ENCODE data around the gene MLC1.

DNA sequence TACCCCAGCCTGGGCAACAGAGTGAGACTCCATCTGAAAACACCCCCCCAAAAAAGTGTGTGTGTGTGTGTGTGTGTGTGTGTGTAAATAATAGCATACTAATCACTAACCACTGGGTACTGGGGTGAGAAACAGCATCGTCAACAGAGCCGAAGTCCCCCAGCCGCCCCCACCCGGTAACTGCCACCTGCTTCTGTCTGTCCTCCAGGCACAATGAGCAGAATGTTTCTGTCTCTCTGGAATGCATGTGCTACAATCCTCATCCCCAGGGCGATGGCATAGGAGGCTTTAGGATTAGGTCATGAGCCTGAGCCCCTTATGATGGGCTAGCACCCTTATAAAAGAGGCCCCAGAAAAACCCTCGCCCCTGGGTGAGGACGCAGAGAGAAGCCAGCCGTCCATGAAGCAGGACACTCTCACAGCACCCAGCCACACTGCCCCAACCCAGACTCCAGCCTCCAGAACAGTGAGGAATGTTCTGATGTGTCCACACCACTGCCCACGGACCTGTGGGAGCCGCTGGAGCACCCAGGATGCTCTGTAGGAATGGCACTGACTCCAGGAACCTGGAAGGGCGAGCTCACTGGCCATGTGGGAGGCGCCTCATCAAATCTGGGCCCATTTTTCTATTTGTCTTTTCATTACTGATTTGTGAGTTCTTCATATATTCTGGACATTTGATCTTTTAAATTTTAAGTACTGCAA lies 37.0 kb downstream of the MLC1 start:
- TF ChIP-seq, protein P1, sequence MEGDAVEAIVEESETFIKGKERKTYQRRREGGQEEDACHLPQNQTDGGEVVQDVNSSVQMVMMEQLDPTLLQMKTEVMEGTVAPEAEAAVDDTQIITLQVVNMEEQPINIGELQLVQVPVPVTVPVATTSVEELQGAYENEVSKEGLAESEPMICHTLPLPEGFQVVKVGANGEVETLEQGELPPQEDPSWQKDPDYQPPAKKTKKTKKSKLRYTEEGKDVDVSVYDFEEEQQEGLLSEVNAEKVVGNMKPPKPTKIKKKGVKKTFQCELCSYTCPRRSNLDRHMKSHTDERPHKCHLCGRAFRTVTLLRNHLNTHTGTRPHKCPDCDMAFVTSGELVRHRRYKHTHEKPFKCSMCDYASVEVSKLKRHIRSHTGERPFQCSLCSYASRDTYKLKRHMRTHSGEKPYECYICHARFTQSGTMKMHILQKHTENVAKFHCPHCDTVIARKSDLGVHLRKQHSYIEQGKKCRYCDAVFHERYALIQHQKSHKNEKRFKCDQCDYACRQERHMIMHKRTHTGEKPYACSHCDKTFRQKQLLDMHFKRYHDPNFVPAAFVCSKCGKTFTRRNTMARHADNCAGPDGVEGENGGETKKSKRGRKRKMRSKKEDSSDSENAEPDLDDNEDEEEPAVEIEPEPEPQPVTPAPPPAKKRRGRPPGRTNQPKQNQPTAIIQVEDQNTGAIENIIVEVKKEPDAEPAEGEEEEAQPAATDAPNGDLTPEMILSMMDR (IDR thresholded peaks at IDR 0.05; ENCODE audit: insufficient read depth, low read depth, low read length) = no peak
- no peak for TF ChIP-seq EZH2 (IDR thresholded peaks at IDR 0.05; ENCODE audit: insufficient read depth, low read length)
